GM19438 (cell line): ENCODE results near the gene SIRPA.

Experiments used
- ATAC-seq: cut with Tn5 transposase; IDR thresholded peaks from one replicate; pipeline ENCODE4 v1.9.1; 2021; ENCODE audit warnings: low read depth; ENCODE audit not compliant: unreplicated experiment

The SIRPA gene

DNA sequence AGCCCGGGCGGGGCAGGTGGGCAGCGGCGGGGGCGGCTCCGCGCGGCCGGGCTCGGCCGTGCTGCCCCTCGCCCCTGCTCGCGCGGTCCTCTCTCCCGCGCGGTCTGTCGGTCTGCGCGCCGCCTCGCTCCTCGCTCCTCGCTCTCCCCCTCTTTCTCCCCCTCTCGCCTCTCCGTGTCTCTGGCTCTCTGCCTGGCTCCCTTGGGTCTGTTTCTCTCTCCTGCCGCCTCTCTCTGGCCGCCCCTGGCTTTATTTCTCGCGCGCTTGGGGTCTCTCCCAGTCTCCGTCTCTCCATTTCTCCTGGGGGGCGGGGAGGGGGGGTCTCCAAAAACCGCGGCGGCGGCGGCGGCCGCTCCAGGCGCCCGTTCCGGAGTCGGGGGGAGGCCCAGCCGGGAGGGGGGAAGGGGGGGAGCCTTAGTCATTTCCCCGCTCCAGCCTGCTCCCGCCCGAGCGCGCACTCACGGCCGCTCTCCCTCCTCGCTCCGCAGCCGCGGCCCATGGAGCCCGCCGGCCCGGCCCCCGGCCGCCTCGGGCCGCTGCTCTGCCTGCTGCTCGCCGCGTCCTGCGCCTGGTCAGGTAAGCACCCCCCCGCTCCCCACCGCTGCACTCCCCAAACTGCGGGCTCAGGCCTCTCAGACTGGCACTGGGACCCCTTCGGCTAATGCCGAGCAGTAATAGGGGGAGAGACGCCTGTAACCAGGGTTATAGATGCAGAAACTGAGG lies at the start of gene SIRPA:
TSS of gene SIRPA (plus strand) at position 457 of the 723 bp plus-strand sequence. CDS start at position 498, 41 bp downstream.
- no peak for ATAC-seq

DNA sequence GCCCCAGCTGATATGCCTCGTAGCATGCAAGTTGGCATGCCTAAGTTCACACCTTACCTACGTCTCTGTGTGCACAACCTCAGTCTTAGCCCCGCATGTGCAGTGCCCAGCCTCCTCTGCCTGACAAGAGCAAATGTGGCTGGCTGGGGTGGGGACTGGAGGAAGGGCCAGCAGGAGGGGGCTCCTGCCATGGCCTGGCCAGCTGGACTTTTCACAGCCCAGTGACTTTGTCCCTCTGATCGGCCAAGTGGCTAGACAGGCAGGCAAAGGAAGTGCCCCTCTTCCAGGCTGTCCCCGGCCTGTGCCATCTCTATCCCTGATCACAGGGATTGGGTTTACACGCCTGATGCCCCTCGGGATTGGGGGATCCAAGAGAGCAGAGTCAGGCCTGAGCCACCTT lies 49.5 kb upstream of the SIRPA start:
- ATAC-seq, result no peak

DNA sequence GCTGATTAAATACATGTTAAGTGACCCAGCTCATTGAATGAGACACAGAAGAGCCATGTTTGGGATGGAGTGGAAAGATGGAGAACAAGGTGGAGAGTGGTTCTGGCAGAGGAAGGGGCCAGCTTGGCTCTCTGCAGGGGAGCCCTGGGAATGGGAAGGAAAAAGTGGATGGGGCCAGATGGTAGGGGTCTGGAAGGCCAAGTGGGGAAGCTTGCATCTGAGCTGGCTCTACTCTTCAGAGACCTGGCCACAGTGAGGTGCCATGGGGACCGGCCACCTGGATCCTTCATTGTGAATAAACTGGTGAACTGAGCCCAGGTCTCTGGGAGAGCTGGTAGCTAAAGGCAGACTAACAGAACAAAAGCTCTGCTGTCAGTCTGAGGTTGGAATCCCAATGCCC lies 48.9 kb upstream of the SIRPA start:
- no peak for ATAC-seq

DNA sequence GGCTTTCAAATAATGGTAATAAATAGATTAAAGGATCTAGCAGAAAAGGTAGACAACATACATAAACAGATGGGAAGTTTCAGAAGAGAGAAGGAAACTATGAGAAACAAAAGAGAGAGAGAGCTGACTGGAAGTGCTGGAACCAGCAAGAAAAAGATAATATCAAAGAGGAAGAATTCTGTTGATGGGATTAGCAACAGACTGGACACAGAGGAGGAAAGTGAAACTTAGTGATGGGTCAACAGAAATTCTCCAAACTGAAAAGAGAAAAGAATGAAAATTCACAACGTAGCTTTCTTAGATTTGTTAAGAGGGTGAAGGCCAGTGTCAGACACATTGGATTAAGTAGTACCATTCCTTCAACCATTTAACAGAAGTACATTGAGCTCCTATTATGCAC lies 48.3 kb upstream of the SIRPA start:
- no peak for ATAC-seq

DNA sequence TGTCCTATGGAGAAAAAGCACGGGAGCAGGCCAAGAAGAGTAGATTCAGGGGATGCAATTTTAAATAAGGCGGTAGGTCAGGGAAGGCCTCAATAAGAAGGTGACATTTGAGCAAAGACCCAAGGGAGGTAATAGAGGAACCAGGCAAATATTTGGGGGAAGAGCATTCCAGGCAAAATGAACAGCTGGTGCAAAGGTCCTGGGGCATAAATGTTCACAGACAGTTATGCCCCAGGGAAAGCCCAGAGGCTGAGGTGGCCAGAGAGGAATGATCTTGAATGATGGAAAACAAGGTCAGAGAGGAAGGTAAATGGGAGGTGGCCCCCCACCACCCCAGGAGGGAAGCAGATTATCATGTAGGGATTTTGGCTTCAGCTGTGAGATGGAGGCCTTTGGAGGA lies 47.4 kb upstream of the SIRPA start:
- ATAC-seq, result no peak

DNA sequence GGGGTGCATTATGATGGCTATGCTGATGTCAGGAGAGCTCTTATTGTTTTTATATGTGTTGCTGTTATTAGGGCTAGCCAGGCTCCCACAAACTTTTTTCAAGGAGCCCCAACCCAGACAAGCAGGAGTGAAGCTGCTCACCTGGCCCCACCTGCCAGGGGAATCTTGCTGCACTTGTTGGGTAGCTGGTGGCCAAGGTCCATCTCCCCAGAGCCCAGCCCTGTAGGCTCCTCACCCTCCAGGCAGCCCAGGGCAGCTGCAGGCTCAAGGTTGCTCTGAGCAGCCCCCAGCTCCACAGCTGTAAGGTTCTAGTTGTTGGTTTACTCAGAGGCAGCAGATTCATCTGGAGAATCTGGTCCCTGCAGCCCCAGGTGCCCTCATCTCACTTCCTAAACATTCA lies 46.8 kb upstream of the SIRPA start:
- ATAC-seq, result no peak

DNA sequence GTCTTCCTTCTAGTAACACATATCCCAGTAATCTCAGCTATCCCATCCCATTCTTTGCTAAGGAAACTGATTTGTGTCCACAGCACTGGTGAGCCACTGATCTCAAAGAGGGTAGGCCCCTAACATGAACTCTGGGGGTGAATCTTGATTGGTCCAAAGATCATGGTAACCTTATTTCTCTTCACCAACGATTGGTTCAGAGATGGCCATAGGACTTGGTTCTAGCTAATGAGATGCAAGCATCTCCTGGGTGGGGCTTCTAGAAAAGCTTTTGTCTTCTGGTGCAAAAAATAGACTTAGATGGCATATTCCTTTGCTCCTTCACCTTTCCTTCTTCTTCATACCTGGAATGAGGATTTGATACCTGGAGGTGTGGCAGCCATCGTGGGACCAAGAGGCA lies 43.8 kb upstream of the SIRPA start:
- no peak for ATAC-seq

DNA sequence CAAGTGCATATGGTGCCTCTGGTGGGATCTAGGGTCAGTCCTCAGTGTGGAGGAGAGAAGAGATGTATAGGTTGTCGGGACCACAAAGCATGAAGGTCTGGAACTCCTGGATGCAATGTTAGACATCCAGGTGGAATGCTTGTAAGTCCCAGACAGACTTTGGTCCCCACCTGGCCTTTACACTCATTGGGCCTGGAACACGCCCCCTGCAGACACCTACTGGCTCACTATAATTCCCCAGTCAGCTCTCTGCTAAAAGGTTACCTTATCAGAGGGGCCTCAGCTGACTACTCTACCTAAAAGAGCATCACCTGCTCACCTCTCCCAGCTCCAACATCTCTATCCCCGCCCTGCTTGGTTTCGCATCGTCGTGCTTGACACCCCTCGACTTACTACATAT lies 41.7 kb upstream of the SIRPA start:
- no peak for ATAC-seq

DNA sequence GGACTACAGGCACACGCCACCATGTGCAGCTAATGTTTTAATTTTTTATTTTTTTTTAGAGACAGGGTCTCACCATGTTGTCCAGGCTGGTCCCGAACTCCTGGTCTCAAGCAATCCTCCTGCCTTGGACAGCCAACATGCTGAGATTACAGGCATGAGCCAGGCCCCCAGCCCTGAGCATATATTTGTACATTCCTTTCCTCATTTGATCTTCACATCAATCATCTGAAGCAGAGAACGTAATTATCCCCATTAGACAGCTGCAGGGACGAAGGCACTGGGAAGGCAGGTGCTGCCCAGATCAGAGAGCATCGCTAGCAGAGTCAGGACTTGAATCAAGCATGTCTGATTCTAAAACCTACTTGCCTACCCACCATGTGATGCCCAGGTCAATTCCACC lies 41.0 kb upstream of the SIRPA start:
- no peak for ATAC-seq

DNA sequence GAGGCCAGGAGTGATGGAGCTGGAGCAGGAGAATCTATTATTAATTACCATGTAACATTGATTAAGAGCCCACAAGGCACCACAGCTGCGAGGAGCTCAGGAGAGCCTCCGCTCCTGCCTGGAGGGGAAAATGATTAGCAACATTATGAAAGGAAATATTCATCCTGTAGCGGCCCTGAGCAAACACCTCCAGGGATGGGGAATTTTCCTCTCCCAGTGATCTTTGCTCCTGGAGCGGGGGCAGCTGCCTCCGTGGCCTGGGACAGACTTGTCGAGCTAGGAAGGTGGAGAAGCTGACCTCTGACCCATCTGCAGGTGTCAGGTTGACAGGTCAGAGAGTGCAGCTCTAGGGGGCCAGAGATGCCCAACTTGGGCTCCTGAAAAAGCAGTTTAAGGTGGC lies 40.1 kb upstream of the SIRPA start:
- no peak for ATAC-seq

DNA sequence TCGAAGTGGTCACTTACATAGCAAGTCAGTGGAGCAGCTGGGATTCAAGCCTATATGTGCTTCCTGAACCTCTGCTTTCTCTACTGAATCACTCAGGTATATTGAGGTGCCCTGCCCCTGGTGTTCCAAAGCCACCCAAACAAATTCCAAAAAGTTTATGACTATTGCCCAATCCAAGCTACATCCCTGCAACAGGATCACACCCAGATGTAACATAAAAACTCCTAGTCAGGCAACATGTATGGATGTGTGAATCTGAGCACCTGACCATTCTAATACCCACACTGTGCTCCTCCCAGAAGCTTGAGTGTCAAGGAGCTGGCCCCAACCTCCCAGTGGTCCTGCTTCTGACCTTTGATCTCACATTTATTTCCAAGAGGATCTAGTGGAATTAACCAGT lies 39.5 kb upstream of the SIRPA start:
- no peak for ATAC-seq

DNA sequence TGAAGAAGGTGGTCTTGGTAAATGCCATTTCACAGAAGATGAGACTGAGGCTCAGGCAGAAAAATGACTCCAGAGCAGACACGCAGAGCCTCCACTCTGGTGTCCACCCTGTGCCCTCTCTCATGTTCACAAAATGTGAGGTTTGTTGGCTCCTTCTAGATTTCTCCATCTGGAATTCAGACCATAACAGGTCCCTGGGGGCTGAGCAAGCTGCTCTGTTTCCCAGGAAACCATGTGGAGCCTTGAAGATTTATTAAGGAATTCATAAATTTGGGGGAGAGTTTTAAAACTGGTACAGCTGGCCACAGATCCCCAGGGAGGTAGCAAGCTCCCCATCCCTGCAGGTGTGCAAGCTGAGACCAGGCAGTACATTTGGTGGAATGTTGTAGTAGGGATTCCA lies 38.8 kb upstream of the SIRPA start:
- no peak for ATAC-seq

DNA sequence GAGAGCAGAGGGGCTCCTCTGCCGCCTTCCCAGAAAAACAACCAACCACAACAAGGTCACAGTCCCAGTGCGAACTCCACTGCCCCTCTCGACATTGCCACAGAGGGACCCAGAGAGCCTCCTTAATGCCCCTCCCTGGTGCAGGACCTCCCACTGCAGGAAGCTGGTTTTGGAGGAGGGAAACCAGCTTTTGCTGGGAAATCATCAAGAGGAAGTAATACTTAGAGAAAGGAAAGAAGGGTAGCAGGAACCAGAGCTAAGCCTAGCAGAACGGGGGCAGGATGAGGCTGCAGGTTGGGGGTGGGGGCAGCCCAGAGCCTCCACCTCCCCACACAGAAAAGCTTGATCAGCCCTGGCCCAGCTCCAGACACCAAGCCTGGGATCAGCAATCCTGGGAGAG lies 37.7 kb upstream of the SIRPA start:
- ATAC-seq, result no peak

DNA sequence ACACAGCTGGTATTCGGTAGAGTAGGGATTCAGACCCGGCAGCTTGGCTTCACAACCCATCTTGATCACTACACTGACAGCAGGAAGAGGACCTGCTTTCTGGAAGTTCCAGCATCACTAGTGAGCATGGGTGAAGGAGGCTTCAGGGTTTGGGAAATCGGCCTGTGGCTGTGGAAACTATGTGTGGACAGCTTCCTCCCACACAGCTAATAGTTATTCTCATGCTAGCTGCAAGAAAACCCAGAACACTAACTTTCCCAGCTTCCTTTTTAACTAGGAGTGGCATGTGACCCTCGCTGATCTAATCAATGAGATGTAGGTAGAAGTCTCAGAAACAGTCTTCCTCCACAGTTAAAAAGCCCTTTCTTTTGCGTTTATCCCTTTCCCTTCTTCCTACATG lies 36.3 kb upstream of the SIRPA start:
- ATAC-seq, result no peak

DNA sequence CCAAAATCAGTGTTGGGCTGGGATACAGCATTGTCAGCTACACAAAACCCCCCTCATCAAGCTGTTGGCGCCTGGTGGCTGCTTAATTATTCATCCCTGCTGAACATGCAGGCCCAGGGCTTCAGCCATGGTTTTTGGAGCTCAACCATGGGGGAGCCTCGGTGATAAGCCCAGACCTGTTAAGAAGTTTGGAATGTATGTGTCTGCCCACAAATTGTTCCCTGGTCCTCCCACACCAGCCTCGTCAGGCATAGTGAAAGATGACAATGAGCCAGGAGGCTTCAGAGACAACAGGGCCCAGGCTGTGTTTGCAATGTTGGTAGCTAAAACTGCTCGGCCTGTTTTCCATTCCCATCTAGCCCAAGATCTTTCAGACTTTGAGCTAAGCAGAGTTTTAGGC lies 34.8 kb upstream of the SIRPA start:
- ATAC-seq, result no peak

DNA sequence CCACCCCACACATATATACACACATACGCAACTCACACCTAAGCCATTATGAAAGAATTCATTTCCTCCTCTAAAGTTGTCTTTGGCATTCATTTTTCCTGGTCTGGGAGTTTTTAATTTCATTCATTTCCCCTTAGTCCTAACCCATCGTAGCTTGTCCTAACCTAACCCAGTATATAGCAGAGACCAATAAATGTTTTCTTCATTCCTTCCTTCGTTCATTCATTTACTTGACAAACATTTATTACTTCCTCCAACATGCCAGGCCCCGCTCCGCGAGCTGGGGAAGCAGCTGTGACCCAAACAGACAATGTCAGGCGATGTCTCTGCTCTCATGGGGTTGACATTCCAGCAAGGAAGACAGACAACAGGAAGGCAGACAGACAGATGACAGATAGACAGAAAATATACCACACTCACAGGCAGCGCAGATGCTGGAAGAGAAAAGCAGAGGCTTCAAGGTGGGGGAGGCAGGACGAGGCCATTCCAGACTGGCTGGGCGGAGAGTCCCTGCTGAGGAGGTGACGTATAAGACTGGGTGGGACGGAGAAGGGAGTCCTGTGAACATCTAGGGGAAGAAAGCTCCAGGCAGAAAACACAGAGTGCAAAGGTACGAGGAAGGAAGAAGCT lies 33.7 kb upstream of the SIRPA start:
- no peak for ATAC-seq

DNA sequence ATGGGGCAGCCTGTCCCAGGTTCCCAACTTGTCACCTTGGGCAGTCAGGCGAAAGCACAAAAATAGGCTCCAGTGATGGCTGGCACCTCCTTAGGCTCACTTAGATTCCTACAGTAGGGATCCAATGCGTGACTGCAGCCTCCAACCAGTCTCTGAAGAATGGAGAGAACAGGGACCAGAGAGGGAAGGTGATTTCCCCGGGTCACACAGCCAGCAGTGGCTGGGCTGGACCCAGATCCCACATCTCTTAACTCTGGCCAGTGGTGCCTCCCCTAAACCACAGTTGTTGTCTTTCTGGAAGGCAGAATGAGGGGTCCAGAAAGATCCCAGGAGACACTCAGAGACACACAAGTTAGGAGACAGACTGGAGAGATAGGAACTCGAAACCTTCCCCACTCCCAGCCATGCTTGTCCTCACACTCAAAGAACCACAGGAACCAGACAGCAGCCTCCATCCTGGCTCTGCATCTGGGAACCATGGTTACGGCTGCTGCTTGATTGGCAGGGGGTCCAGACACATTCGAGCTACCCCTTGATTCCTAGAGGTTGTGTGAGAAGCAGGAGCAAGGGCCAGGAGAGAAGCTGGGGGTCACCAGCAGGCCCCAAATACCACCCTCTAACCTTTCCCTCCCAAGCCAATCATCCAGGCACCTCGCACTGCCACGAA lies 33.1 kb upstream of the SIRPA start:
- ATAC-seq, result no peak

DNA sequence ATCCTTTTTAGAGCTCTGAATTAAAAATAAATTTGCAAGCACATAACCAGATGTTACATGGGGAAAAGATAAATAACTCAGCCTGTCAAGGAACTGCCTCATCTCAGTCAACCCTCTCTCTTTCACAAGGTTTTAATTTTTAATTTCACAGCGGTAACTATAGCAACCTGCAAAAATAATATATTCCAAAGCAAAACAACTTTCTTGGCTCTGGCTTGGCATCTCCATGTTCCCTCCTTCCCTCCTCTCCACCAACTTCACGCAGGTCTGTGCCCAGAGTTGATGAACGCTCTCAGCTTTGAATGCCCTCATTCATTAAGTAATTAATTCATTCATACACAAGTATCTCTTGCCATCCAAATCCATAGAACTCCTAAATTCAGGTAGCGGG lies 32.5 kb upstream of the SIRPA start:
- no peak for ATAC-seq

DNA sequence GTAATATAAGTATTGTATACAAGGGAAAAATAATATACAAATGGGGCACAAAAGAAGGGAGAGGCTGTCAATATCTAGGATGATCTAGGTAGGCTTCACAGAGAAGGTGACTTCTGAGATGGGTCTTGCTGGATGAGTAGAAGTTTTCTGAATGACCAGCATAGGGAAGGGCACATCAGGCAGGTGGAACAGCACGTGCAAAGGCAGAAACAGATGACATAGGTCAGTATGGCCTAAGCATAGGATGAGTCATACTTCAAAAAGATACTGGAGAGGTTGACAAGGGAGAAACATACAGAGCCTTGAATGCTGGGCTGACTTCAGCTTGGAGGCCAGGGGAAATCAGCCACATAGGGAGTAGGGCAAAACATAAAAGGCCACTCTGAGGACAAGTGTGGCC lies 31.9 kb upstream of the SIRPA start:
- ATAC-seq, result no peak

DNA sequence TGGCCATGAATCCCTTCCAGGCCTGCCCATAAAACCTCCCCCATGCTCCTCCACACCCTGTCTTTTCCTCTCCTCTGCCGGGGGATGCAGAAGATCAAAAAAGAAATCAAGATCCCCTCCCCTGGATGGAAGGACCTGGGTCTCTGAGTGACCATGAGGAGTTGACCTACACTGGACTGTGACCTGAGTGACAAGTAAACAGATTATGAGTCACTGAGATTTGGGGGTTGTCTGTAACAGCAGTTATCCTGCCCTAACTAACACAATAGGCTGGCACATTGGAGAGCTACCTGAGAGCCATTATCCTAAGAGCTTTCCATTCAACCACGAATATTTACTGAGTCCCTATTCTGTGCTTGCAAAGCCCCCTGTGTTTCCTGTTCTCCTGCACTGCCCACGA lies 28.4 kb upstream of the SIRPA start:
- no peak for ATAC-seq

DNA sequence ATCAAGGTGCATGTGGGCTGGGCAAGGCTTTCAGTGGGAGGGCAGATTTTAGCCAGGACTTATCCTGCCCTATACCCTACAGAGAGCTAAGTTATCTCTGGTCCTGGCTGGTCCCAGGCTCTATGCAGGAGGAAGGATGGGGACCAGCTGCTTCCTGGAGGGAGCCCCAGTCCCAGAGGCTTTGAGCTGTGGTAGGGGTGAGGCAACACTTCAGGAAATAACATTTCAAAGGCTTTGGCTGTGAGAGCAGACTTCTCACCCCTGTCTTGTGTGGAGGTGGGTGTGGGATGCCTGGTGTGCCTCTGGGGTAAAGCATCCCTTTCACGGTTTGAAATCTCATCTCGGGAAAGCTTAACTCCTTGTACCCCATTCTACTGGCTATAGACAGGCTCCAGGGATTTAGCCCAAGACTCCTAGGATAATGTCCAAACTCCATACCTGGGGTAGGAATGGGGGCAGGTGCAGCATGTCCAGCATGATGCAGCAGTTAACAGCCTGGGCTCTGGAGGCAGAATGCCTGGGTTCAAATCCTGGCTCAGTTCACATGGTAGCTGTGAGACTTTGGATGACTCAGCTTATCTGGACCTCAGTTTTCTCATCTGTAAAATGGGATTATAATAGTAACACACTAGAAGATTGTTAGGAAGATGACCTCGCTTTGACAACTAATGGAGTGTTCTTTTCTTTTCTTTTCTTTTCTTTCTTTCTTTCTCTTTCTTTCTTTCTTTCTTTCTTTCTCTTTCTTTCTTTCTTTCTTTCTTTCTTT lies 27.5 kb upstream of the SIRPA start:
- ATAC-seq, result no peak
